Measurements from ENCODE around the gene PICALM. TPM values are rescaled to one million over a fixed set of nuclear protein-coding genes. Genes with fewer than 3 reads are reported as not detected.

Gene PICALM
- total and polyA plus RNA-seq, 12 donors: 33.9 to 217 (median 116) TPM

- TF ChIP-seq CTCF (IDR thresholded peaks at IDR 0.05): no peak
- no peak for TF ChIP-seq POLR2A (IDR thresholded peaks at IDR 0.05)
- H3K27me3 ChIP-seq: no peaks in the 10 kb centered on the region
- DNase-seq: no peak
- no peaks in the 10 kb centered on the region for H3K9me3 ChIP-seq (replicated peaks in 1 of 3)
- H3K4me1 ChIP-seq (replicated peaks in 1 of 2): peaks cover 22 to 46% of the 10 kb centered on the region in 2 donors
- WGBS, 4 donors: 88 to 95% (median 92%) methylated on average over 3 of the region's 3 CpGs
- no peak overlapping the region for H3K27ac ChIP-seq
- intact Hi-C loops (cut with DNase I): no loop called here
- no peak overlapping the region for H3K4me3 ChIP-seq
- peaks cover 0 to 6% of the 10 kb centered on the region in 2 donors for H3K36me3 ChIP-seq (replicated peaks in 1 of 2)
Measured at GRCh38 chr11:85951428-85952107, 117.3 kb downstream of the PICALM start.

- TF ChIP-seq POLR2A (IDR thresholded peaks at IDR 0.05) (no peak), CTCF (IDR thresholded peaks at IDR 0.05) (no peak)
Measured at GRCh38 chr11:85951049-85951405, 117.9 kb downstream of the PICALM start.

GRCh38 chr11:85950317-85951048, 118.4 kb downstream of the PICALM start:
- Histone ChIP-seq H3K36me3 (replicated peaks in 1 of 2) (no peaks in the 10 kb centered on the region), H3K27ac (no peak overlapping the region), H3K4me1 (replicated peaks in 1 of 2) (peaks cover 11 to 40% of the 10 kb centered on the region in 2 donors), H3K9me3 (replicated peaks in 1 of 3) (no peaks in the 10 kb centered on the region), H3K4me3 (no peak overlapping the region), H3K27me3 (no peaks in the 10 kb centered on the region)
- DNase-seq: no peak
- intact Hi-C loops (cut with DNase I): no loop called here
- no peak for TF ChIP-seq CTCF (IDR thresholded peaks at IDR 0.05)
- TF ChIP-seq POLR2A (IDR thresholded peaks at IDR 0.05): no peak
- whole genome bisulfite sequencing, 4 donors: 89 to 97% (median 94%) methylated on average over 8 of the region's 8 CpGs

More at GRCh38 chr11:85951049-85951405, 117.9 kb downstream of the PICALM start:
- H3K27me3 ChIP-seq: no peaks in the 10 kb centered on the region
- intact Hi-C loops (cut with DNase I): no loop called here
- H3K4me1 ChIP-seq (replicated peaks in 1 of 2): peaks cover 17 to 46% of the 10 kb centered on the region in 2 donors
- DNase-seq: no peak
- H3K36me3 ChIP-seq (replicated peaks in 1 of 2): peaks cover 0 to under 1% of the 10 kb centered on the region in 2 donors
- no peaks in the 10 kb centered on the region for H3K9me3 ChIP-seq (replicated peaks in 1 of 3)
- WGBS, 4 donors: 87 to 98% (median 95%) methylated on average over 4 of the region's 4 CpGs
- no peak overlapping the region for H3K27ac ChIP-seq
- no peak overlapping the region for H3K4me3 ChIP-seq

GRCh38 chr11:85949798-85950197, 119.1 kb downstream of the PICALM start:
- no peak for TF ChIP-seq CTCF (IDR thresholded peaks at IDR 0.05)
- TF ChIP-seq POLR2A (IDR thresholded peaks at IDR 0.05): no peak
- WGBS, 4 donors: 87 to 94% (median 90%) methylated on average over 1 of the region's 1 CpG
- intact Hi-C loops (cut with DNase I): loop anchor here (10.0 kb wide), 3 partner anchors 95 to 345 kb away; no protein-coding TSS in a partner anchor
- DNase-seq: no peak
- no peaks in the 10 kb centered on the region for H3K27me3 ChIP-seq
- H3K4me1 ChIP-seq (replicated peaks in 1 of 2): peaks cover 4 to 33% of the 10 kb centered on the region in 2 donors
- H3K27ac ChIP-seq: no peak overlapping the region
- no peak overlapping the region for H3K4me3 ChIP-seq
- no peaks in the 10 kb centered on the region for H3K9me3 ChIP-seq (replicated peaks in 1 of 3)
- no peaks in the 10 kb centered on the region for H3K36me3 ChIP-seq (replicated peaks in 1 of 2)

All from adrenal gland (tissue), 12 donors.